Endothelial cell (in vitro differentiated cells): ENCODE measurements around the gene SKI. TPM values are rescaled to one million over a fixed set of nuclear protein-coding genes. Genes with fewer than 3 reads are reported as not detected.

ENCODE experiments used
- DNase-seq: peaks from one replicate; pipeline ENCODE4 v3.0.0; 2021; ENCODE audit warnings: low spot score
- H3K27ac Mint-ChIP-seq: one replicate; pipeline ENCODE4 v1.8.0; 2021; ENCODE audit warnings: mixed read lengths, inconsistent platforms; ENCODE audit not compliant: unreplicated experiment
- H3K27me3 Mint-ChIP-seq: one replicate; pipeline ENCODE4 v1.8.0; 2021; ENCODE audit warnings: mild to moderate bottlenecking, moderate library complexity, mixed read lengths, inconsistent platforms; ENCODE audit not compliant: unreplicated experiment
- H3K36me3 Mint-ChIP-seq: one replicate; pipeline ENCODE4 v1.8.0; 2021; ENCODE audit warnings: mild to moderate bottlenecking, low read depth, mixed read lengths, inconsistent platforms; ENCODE audit not compliant: unreplicated experiment
- H3K4me1 Mint-ChIP-seq: one replicate; pipeline ENCODE4 v1.8.0; 2021; ENCODE audit warnings: mild to moderate bottlenecking, mixed read lengths, inconsistent platforms; ENCODE audit not compliant: unreplicated experiment
- H3K4me3 Mint-ChIP-seq: one replicate; pipeline ENCODE4 v1.8.0; 2021; ENCODE audit warnings: mild to moderate bottlenecking, mixed read lengths, inconsistent platforms; ENCODE audit not compliant: unreplicated experiment
- H3K9me3 Mint-ChIP-seq: one replicate; pipeline ENCODE4 v1.8.0; 2021; ENCODE audit warnings: mixed read lengths, inconsistent platforms; ENCODE audit not compliant: unreplicated experiment
- total RNA-seq: library from RNA; stranded (reverse); fragmentation: NEBNext Ultra II Directional; extraction: Animal tissue kit (Norgen Biotek cat#: 25700); gene quantifications from one replicate; pipeline ENCODE4 v1.2.1, GENCODE V29; 2021; ENCODE audit not compliant: unreplicated experiment
- TF ChIP-seq, protein P1 (sequence below): fragments of 200-600 bp; sonication (generic); IDR thresholded peaks from one replicate; pipeline ENCODE4 v1.5.0; 2021; ENCODE audit warnings: antibody characterized with exemption; ENCODE audit not compliant: unreplicated experiment

Gene SKI
- total RNA-seq, 1 donor from 2014 or later, result 73.3 TPM

DNA sequence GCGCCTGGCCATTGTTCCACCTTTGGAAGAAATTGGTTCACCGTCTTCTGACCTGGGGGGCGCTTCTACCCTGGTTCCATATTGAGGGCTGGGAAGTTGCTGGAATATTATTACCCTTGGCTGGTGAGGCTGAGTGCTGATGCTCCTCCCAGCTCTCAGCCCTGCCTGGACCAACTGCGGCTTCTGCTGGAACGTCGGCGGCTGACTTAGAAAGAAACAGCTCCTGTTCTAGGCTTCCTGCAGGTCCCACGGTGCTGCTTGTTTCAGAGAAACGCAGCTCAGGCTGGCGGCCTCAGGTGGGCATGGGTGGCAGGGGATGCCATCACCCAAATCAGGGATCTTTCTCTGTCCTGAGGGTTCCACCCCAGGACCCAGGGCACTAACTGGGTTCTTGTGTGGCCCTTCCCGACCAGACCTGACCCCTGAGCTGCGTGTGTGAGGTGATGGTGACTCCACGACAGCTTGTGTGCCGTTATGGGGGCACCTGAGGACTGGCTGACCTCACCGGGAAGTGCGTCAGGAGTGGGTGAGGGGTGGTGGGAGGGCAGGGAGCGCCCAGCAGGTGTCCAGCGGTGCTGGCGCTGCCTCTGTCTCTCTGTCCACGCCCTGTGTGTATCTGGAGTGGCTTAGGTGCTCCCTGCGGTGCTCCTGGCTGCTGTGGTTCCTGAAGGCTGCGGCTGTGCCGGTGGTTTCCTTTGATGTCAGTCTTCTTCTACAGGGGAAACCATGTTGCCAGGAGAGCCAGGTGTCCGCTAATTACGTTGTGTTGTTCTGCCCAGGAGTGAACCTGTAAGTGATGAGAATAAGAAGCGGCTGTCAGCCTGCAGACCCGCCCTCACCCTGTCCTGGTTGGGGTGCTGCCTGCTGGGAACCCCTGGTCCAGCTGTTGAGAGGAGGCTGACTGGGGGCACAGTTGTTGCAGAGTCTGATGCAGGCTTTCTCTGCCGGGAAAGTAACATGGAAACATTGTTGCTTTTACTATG is 8.9 kb downstream of the SKI start:
- Mint-ChIP-seq H3K27ac (no peak overlapping the region), H3K36me3 (peaks cover 6% of the 10 kb centered on the region), H3K4me3 (no peak overlapping the region), H3K27me3 (peaks cover 7% of the 10 kb centered on the region), H3K9me3 (no peaks in the 10 kb centered on the region), H3K4me1 (peaks cover 49% of the 10 kb centered on the region)
- TF ChIP-seq, protein P1, sequence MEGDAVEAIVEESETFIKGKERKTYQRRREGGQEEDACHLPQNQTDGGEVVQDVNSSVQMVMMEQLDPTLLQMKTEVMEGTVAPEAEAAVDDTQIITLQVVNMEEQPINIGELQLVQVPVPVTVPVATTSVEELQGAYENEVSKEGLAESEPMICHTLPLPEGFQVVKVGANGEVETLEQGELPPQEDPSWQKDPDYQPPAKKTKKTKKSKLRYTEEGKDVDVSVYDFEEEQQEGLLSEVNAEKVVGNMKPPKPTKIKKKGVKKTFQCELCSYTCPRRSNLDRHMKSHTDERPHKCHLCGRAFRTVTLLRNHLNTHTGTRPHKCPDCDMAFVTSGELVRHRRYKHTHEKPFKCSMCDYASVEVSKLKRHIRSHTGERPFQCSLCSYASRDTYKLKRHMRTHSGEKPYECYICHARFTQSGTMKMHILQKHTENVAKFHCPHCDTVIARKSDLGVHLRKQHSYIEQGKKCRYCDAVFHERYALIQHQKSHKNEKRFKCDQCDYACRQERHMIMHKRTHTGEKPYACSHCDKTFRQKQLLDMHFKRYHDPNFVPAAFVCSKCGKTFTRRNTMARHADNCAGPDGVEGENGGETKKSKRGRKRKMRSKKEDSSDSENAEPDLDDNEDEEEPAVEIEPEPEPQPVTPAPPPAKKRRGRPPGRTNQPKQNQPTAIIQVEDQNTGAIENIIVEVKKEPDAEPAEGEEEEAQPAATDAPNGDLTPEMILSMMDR, result no peak
- DNase-seq, result no peak

DNA sequence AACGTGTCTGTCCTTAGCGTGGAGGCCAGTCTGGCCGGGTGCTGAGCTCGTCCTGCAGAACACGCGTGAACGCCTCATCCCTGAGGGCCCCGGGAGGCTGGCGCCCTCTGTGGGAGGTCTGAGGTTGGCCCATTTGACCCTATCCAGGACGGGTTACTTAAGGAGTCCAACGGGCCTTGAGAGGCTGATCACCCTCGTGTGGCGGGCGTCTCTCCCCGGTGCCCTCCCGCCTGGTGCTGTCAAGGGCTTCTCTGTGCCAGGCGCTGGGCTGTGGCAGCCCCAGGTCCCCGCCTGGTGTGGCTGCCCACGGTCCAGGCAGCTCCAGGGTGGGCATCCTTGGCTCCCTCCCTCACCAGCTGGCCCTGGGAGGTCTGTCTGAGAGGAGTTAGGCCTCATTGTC is 9.7 kb downstream of the SKI start:
- no peak for DNase-seq
- no peak overlapping the region for H3K4me3 Mint-ChIP-seq
- peaks cover 2% of the 10 kb centered on the region for H3K27me3 Mint-ChIP-seq
- peaks cover 8% of the 10 kb centered on the region for H3K36me3 Mint-ChIP-seq
- TF ChIP-seq, protein P1, result no peak
- H3K9me3 Mint-ChIP-seq, result no peaks in the 10 kb centered on the region
- H3K27ac Mint-ChIP-seq, result no peak overlapping the region
- peaks cover 43% of the 10 kb centered on the region for H3K4me1 Mint-ChIP-seq

DNA sequence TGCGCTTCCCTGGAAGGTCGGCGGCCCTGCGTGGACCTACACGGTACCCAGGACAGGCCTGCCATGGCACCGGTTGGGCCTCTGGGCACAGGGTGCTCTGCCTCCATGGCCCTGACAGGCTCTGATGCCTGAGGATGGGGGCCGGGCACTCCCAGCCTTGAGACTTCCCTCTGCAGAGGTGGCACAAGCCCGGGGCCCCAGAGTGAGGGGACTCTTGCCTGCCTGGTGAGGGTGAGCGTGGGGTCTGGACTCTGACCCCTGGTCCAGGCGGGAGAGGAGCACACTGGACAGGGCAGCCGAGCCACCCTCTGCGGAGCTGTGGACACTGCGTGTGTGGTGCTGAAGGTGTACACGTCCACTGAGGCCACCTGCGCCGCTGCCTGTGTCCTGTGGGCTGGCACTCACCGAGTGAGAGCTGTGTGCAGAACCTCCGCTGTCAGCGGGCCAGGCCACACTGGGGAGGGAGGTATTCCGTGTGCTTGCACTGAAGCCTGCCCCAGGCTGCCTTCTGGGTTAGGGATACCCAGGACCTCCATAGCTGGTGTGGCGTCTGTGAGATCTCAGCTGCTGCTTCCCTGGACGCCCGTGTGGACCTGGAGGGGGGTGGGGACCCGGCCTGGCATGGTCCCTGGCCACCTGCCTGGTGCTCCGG is 10.4 kb downstream of the SKI start:
- Mint-ChIP-seq H3K4me1 (peaks cover 37% of the 10 kb centered on the region), H3K4me3 (no peak overlapping the region)
- DNase-seq, result no peak

DNA sequence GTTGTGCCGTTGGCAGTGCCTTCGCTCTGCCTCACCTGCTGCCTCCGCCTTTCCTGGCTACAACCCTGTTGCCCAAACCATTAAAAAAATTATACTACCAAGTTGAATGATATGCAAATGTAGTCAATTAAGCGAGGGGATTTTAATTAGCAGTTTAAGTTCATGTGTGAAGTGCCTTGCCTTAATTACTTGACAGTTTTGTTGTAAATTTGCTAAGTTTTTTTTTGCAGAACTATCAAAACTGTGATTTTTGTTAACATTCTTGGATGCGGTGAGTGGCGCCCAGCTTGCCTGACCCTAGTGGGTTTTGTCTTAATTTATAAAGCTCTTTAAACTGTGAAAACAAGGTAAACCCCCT is 10.9 kb downstream of the SKI start:
- no peak overlapping the region for H3K27ac Mint-ChIP-seq
- H3K4me1 Mint-ChIP-seq, result peaks cover 32% of the 10 kb centered on the region
- no peaks in the 10 kb centered on the region for H3K9me3 Mint-ChIP-seq
- peak overlapping the region; percentile 37 for H3K4me3 Mint-ChIP-seq
- no peak for DNase-seq
- peaks cover 8% of the 10 kb centered on the region for H3K36me3 Mint-ChIP-seq
- TF ChIP-seq, protein P1, result no peak
- H3K27me3 Mint-ChIP-seq, result peaks cover 2% of the 10 kb centered on the region

More for the DNA sequence above, 10.4 kb downstream of the SKI start:
- TF ChIP-seq, protein P1, result no peak
- H3K9me3 Mint-ChIP-seq, result no peaks in the 10 kb centered on the region
- H3K36me3 Mint-ChIP-seq, result peaks cover 8% of the 10 kb centered on the region
- peaks cover 2% of the 10 kb centered on the region for H3K27me3 Mint-ChIP-seq
- H3K27ac Mint-ChIP-seq, result no peak overlapping the region
